Dedifferentiated amniotic fluid mesenchymal stem cell (primary cell): ENCODE results near the gene TRIM29.

ENCODE experiments used
- DNase-seq: peaks from one replicate; pipeline ENCODE4 v3.0.0-alpha.2; 2016; ENCODE audit errors: extremely low spot score

Gene TRIM29

DNA sequence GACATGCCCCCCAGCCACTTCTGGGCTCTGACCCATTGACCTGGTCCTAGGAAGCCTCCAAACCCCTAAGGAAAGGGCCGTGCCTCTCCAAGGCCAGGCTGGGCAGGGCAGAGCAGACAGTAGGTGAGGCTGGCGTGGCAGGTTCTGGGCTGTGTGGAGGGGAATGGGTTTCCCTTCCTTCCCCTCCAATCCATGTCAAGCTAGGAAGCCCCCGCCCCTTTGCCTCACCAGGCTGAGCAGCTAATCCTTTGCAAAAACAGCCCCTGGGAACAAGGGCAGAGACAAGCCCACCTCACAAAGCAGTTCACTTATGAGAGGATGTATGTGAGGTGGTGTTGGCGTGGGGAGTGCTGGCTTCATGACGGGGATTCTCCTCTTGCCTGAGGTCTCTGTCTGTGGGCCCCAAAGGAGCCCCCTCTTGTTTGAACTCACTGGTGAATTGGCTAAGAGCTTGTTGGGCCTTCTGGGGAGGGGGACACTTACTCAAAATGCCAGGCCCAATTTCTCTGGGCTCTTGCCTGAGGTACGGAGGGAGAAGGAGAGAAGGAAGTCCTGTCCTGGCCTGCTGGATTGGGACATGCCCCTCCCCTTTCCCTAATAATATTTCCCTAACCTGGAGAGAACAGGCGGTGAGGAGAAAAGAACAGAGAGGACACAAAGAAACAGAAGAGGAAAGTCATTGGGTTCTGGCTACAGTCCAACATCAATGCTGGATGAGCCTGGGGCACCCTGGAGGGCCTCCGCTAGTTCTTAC is 1.6 kb upstream of the TRIM29 start:
- no peak for DNase-seq

DNA sequence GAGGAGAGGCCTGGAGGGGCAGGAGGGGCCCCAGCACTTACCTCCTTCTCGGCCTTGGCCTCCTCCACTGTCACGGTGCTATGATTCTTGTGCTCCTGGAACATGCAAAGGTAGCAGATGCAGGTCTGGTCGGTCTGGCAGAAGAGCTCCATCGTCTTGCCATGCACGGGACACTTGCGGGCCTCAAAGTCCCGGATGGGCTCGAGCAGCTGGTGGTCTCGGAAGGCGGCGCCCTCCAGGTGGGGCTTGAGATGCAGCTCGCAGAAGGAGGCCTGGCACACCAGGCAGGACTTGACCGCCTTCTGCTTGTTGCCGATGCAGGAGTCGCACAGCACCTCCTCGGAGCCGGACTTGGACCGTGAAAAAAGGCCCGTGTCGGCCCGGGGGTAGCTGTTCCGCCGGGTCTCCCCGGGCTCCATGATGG is 714 bp downstream of the TRIM29 start:
- DNase-seq: no peak

DNA sequence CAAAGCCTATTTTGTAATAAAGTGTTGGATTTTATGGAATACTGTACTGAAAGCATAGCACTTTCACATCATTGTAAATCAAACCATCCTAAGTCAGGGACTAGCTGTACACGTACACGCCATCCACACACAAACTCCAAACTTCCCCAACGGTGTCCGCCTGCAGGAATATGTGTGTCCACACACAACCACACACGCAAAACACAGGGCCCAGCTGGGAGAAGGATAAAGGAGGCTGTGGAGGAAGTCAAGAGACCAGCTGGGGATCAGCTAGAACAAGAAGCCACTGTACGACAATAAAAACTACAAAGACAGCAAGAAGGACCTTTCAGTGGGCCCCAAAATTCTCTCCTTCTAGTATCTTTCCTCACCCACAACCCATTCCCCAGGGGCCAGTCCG is 1.6 kb downstream of the TRIM29 start:
- DNase-seq: no peak

DNA sequence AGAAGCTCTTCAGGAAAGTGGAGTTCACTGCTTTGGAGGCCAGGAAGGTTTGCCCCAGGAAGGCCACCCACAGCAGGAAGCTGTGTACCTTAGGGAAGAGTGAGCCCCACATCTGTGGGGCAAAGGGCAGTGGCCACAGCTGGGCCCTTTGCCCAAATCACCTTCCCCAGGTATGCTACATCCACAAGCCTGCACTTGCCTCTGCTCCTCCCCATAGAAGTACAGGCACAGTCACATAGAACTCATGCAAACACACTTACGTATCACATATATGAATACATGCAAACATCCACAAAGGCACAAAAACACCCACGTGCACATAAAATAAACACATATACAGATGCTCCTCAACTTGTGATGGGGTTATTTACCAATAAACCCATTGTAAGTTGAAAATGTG is 2.1 kb downstream of the TRIM29 start:
- no peak for DNase-seq

DNA sequence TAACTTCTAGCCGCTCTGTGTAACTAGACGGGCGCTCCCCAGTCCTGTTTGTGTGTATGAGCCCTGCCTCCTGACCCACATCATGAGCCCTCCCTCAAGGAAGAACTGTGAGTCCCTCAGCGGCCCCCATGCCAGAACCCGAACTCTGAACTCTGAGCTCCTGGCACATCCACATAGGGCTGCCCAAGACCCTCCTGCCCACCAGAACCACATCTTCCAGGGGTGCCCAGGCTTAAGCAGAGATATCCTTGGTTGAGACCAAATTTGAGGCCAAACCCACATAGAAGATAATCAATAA is 3.0 kb downstream of the TRIM29 start:
- no peak for DNase-seq

DNA sequence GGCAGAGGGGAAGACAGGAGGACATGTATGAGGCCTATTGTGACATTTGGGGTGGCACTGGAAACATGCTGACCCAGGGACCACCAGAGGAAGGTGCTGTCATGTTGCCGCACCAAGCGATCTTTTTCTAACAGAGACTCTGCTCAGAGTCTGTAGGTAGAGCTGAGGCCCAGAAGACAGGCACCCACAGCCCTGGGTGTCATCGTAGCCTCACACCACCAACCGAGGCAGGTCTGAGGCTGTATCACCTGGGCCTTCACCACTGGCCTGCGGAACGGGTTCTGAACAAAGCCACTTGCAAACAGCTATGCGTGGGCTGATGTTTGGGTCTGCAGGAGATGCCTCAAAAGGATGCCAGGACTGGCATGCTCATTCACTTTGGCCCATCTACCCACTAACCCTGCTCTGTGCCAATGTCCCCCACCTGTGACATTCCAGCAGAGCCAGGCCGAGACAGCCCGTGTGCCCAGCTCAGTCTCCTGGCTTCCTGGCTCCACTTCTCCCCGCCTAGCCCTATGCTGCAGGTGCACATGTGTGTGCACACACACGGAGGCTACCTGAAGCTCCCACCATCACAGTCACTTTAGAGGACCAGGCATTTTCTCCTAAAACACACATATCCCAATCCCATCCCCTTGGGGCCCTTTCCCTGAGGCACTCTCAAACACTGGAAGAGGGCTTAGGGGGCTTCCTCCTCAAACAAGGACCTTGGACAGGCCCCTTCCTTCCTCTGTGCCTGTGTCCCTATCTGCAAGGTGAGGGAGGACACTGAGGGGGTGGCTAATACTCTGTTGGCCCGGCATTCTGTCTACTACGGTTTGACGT is 3.6 kb downstream of the TRIM29 start:
- DNase-seq: no peak

DNA sequence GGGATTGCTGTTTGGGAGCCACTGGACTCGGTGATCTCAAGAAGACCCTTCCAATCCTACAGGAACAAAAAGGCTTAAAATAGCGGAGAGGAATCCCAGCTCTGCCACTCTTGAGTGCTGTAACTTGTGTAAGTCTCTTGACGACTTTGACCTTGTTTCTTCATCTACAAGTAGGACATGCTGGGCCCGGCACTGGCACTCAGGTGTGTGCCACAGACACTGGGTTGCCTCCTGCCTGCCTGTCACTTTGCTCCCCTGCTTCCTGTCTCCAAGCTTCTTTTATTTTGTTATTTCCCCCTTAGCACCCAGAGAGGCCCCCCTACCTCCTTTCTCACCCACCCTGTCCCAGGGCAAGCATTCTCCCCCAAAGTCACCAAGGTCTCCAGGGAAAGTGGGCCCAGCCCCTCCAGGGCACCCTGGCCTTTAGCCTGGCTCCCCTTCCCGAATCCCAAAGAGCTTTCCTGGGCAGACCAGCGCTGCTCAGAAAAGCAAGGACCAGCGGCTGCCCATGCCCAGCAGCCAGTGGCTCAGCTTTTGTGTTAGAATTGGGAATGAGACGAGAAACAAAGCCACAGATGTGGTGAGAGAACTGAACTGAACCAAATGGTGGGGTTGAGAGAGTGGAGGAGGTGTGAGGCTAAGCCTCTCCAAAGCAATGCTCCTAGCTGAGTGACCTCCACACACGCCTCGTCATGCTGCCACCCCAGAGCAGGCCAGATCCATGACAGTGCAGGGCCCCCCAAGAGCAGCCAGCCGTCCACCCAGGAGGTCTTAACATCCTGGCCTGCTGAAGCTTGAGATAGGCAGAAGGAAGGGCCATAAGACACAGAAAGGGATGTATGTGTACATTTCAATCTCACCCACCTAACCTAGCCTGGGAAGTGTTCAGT is 4.5 kb downstream of the TRIM29 start:
- DNase-seq: no peak

DNA sequence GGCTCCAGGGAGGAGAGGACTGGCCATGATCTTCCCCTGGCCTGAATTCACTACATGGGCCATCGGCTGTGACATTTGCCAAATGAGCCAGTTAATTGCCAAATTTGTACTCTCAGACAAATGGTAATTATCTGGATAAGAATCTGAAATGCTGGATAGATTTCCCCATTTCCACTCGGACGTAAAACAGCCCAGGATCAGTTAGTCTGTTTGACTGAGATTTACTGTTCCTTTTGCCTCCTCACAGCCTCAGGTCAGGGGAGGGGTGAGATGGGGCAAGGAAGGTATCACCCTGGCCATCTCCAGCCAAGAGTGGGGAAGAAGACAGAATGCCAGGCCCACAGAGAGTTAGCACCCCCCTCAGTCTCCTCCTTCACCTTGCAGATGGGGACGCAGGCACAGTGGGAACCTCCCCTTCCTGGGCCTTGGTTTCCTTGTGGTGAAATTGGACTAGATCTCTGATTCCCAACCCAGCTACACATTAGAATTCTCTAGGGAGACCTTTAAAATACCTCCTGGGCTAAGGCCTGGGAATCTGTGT is 5.2 kb downstream of the TRIM29 start:
- DNase-seq: no peak

DNA sequence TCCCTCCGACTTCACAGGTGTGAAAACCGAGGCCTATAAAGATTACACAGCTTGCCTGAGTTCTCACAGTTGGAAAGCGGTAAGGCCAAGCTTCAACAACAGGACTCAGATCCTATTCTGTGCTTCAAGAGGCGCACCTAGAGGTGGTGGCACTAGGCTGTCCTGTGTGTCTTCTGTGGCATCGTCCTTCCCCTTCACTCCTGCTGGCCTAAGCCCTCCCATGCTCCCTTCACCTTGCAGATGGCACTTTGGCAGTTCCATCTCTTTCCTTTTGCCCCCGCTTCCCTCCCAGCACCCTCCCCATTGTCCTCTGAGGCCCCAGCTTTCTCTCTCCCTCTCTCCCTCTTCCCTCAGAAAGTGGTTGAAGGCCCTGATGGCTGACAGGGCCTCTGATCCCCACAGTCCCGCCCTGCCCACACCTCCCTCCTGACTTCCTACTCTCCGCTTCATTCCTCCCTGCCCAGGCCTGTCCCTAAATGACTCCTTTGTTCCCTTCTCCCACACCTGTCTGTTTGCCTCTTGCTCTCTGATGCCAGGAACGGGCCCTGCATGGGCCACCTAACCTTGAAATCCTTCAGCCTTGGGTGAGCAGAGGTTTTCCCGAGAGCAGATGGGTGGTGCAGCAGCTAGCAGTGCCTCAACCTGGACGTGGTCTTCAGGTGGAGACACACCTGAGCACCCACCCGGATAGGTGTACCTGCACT is 5.8 kb downstream of the TRIM29 start:
- no peak for DNase-seq

DNA sequence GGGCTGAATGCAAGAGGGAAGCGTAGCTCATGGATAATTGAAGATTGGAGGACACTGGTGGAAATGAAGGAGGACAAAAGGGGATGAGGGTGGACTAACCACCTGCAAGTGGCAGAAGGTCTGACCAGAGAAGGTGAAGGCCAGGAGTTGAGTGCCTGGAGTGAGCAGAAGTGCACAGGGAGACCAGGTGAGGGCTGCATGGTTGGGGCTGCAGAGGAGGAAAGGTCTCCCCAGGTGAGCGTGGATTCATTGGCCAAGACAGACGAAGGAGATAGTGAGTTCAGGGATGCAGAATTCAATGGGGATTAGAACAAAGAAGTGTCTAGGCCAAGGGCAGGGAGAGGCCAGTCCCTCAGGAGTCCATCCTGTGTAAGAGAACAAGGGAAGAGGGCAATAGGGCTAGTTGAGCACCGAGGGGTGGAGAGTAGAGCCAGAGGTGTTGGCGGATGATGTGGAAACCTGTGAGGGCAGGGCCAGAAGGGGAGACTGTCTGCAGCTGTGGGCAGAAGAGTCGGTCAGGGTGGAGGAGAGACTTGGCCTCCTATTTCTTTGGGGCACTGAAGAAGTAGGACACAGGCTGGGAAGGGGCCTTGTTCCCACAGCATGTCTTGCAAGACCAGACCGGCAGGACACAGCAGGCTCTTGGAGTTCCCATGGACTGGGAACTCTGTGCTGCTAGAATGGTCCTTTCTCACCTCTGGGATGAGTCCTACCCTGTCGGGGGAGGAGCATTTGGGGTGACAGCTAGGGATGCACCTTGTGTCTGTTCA is 6.7 kb downstream of the TRIM29 start:
- no peak for DNase-seq

DNA sequence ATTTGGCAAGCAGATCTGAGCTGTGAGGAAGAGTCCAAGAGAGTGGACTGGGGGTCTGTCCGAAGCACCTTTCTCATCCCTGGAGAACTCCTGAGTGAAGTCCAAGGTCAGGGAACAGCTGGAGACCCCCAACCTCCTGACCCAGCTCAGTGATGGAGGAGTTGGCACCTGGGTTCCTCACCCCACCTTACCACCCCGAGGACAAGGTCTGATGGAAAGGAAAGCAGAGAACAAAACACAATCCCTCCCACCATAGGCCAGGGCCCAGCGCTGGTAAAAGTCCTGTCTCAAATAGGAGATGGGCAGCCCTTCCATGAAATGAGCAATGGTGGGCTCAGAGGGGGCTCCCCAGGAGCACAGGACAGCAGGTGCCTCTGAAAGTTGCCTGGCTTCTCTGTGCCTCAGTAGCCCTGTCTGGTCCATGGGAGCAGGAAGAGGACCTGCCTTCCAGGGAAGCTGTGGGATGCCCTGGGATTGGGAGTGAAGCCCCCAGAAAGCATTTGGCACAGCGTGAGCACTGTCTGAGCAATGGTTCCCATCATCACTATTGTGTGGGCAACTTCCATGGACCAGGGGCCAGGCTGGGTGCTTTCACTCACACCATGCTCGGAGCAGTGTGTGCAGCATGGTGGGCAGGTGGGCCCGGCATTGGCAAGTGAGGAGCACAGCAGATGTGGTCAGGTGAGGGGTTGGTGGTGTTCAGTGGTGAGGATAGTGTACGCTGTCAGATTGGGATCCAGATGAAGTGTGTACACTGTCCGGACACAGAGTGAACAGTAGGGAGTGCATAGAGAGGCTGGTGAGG is 7.5 kb downstream of the TRIM29 start:
- no peak for DNase-seq

DNA sequence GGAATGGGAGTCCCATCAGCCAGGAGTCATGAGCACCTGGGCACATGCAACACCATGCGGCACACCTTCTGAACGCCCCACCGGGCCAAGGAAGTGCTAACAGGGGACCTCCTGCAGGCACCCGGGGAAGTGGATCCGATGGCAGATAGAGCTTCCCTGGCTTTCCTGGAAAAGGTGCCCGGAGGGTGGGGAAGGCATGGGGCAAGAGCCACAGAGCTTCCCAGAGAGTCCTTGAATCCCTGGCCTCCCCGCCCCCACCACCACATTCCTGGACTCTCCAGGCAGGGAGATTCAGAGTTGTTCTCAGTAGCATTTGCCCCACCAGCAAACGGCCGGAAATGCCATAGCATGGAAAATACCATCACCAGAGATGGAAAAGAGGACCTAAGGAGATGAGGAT is 8.3 kb downstream of the TRIM29 start:
- no peak for DNase-seq

DNA sequence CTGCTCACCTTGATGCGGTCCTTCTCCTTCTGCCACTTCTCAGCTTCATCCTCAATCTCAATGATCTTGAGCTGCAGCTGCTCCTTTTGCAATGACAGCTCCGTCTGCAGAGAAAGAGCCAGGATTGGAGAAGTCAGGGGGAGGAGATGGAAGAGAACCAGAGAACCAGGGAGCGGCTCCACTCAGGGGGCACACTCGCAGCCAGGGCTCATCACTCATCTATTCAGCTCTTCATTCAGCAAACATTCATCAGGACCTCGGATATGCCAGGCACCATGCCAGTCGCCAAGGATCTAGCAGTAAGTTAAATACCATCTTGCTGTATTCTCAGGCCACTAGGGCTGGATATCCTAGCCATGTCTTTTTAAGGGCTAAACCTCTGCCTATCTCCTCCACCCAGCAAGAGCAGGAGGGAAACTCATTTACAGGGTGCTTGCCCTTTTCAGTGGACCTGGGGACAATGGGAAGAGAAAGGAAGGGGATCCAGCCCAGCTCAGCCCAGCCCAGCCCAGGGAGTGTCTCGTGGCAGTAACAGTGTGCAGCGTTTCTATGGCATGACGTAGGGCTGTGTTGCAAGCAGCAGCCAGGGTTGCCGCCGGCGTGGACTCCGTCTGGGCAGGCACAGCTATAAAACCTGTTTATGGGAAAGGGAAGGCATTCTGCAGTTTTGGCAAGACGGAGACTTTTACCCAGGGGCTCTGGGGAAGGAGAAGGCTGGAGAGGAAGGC is 9.4 kb downstream of the TRIM29 start:
- no peak for DNase-seq

DNA sequence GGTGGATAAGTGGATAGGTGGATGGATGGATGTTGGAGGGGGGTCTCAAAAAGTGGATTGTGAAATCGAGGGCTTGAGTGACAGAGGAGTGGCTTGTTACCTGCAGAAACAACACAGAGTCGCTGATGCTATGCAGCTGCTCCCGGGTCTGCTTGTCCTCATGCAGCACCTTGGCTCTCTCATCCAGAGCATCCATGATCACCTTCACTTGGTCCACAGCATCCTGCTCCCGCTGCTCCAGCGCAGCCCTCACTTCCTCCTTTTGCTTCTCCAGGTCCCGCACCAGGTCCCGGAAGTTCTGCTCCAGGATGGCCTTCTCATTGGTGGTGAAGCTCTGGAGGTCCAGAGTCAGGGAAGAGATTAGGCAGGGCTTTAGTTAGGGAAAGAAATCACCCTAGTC is 10.7 kb downstream of the TRIM29 start:
- no peak for DNase-seq

DNA sequence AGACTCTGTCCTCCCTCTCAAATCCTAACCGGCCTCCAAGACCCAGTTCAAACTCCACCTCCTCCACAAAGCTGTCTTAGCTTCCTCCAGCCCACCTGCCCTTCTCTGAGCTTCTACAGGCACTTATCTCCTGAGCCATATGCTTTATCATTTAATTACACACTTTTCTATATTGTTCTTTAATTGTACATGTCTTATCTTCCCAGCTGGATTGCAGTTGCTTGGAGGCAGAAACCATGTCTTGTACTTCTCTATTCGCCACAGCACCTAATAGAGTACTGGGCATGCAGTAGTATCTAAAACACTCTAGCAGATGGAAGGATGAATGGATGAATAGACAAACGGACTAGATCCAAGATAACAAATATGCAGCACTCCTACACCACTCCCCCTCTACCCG is 11.3 kb downstream of the TRIM29 start:
- DNase-seq: no peak

DNA sequence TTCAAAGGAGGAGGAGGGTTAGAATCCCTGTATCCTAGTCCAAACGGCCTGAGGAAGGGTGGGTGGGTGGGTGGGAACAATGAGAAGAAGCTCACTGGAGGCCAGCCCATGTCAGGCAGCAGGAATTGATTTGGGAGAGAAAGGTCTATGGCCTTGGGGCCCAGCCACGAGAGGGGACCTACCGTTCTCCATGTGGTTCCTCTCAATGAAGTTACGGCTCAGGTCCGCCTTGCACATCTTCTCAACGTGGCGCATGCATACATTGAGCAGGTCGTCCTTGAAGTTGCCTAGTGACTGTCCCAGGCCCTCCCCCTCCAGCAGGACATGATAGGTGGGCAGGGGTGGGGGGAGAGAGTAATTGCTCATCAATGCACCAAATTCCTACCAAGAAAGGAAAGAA is 12.4 kb downstream of the TRIM29 start:
- no peak for DNase-seq

DNA sequence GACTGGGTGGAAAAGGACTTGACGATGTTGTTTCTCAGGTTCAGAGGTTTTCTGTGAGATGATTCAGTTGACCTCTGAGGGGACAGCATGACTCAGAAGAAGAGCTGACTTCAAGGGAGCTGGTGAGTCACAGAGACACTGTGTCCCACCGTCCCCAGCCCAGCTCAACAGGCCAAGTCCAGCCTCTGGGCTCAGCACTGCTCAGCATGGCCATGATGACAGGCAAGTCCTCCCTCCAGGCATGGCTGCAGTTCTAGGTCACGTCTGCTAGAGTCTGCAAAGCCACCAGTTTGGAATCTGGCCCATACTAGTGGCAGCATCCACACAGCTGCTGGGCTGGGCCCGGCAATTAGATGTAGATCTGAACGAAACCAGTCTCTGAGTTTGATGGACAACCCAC is 12.9 kb downstream of the TRIM29 start:
- no peak for DNase-seq

DNA sequence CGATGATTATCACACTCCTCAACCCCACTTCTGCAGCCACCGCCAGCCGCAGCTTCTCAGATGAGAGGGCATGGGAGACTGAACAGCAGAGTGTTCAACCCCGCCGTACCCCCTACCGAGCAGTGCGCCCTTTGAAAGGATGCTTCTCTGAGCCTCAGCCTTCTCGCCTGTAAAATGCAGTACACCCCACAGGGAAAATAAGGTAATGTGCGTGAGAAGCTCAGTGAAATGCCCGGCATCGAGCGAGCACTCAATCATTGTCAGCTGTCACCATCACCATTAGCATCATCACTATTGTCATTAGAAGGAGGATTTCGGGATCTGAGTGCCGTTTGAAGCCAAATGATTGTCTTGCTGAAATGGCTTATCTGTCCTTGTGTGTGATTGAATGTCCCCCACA is 13.6 kb downstream of the TRIM29 start:
- DNase-seq: no peak

DNA sequence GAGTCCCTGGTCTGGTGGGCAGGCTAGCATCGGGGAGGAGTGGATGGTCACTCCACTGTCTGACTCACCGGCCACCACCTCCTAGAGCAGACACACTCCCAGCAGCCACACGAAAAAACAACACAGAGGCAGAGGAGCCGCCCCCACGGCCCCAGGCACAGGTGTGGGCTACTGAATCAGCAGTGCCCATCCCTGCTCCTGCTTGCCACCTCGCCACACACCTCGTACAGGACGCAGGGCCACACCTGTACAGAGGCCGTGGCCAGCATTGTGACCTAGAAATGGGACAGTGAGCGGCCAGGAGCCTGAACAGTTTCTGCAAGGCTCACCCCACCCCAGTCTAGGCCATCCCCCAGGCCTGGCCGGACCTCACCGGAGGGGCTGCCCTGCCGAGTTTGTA is 14.0 kb downstream of the TRIM29 start:
- no peak for DNase-seq
